RPMI8226 (cell line): ENCODE results near the gene SHD.
A peak's percentile ranks its signal among the peaks of the same experiment; 100 is the strongest.
"Not testable (repeated sequence)": the region's sequence is repeated elsewhere in the genome, so short reads cannot be mapped to it uniquely, and the experiment has no call there.

Source experiments
- DNase-seq: peaks from one replicate; pipeline ENCODE4 v3.0.0-alpha.2; 2015

SHD gene

DNA sequence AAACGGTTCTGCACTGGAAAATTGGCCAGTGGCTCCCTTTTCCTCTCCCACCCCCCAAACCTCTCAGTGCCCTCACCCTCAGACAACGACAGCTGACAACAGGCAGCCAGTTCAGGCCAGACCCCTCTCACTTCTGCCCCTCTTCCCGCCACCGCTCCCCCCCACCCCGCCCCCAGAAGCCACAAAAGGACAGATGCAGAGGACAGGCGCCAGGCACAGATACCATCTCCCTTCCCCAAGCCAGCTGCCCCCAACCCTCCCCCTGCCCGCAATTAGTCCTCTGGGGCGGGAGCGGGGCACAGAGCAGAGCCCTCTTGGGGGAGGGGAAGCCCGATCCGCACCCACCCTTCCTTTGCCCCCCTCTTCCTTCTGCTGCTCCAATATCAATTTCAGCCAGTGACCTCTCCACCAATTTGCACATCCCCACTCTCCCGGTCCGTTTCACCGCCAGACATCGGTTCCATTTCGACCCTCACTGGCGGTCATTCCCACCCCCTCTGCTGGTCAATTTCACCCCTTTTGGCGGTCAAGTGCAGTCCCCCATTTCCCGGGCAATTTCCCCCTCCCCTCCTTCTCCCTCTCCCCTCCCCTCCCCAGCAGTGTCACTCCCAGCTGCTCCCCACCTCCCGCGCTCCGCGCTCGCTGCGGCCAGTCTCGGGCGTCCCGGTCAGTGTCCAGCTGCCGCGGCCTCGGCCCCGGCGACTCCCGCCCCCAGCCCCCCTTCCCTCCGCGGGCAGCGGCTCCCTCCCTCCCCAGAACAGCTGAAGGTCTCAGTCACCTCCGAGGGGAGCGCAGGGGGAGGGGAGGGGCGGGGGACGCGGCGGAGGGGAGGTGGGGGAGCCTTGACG is at the start of gene SHD:
Gene SHD (plus strand): TSS at position 848 of the 848 bp plus-strand sequence. CDS start 798 bp downstream, outside the sequence.
- no peak for DNase-seq

DNA sequence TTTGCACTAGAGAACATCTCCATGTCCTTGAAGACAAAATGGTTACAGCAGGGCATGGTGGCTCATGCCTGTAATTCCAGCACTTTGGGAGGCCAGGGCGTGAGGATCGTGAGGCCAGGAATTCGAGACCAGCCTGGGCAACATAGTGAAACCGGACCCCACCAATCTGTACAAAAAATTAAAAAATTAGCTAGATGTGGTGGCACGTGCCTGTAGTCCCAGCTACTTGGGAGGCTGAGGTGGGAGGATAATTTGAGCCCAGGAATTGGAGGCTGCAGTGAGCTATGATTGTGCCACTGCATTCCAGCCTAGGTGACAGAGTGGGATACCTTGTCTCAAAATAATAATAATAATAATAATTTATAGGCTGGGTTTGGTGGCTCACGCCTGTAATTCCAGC is 48.8 kb upstream of the SHD start:
- DNase-seq: not testable (repeated sequence)

DNA sequence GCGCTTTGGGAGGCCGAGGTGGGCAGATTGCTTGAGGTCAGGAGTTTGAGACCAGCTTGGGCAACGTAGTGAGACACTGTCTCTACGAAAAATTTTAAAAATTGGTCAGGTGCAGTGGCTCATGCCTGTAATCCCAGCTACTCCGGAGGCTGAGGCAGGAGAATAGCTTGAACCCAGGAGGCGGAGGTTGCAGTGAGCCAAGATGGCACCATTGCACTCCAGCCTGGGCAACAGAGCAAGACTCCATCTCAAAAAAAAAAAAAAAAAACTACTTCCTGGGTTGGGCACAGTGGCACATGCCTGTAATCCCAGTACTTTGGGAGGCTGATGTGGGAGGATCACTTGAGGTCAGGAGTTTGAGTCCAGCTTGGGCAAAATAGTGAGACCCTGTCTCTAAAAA is 47.5 kb upstream of the SHD start:
- DNase-seq: not testable (repeated sequence)

- not testable (repeated sequence) for DNase-seq
Measured at GRCh38 chr19:4232139-4232538, 46.9 kb upstream of the SHD start.

DNA sequence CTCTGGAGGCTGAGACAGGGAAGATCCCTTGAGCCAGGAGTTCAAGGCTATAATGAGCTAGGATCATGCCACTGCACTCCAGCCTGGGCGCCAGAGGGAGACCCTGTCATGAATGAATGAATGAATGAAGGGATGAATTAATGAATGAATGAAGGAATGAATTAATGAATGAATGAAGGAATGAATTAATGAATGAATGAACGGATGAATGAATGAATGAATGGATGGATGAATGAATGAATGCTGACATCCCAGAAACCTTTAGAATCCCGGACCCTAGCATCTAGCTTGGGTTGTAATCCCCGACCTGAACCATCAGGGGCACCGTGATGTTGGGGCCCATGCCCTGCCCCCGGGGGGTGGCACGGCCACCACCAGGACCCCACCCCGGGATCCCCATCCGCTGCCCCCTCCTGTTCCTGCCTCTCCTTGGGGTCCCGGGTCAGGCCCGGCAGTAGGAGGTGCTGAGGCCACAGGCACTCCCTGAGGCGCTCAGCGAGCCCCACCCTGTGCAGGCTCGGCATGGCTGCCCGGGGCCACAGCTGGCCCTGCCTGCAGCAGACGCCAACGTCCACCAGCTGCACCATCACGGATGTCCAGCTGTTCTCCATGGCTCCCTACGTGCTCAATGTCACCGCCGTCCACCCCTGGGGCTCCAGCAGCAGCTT is 46.3 kb upstream of the SHD start:
- no peak for DNase-seq

- DNase-seq: peak; percentile 72
Measured at GRCh38 chr19:4233282-4233853, 45.7 kb upstream of the SHD start.

DNA sequence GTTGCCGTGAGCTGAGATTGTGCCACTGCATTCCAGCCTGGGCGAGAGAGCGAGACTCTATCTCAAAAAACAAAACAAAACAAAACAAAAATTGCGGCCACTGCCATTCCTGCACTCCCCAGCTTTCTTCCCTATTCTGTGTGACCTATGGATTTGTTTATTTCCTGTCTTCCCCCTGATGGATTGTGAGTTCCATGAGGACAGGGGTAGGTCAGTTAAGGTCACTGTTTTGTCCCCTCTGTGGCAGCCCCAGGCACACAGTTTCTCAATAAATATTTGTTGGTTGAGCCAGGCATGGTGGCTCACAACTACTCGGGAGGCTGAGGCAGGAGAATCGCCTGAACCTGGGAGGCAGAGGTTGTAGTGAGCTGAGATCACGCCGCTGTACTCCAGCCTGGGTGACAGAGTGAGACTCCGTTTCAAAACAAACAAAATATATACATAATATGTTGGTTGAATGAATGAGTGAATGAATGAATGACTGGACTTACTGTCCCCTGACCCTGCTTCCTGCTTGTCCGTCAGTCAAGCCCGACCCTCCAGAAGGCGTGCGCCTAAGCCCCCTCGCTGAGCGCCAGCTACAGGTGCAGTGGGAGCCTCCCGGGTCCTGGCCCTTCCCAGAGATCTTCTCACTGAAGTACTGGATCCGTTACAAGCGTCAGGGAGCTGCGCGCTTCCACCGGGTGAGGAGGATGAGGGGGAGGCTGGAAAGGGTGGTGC is 44.8 kb upstream of the SHD start:
- no peak for DNase-seq

DNA sequence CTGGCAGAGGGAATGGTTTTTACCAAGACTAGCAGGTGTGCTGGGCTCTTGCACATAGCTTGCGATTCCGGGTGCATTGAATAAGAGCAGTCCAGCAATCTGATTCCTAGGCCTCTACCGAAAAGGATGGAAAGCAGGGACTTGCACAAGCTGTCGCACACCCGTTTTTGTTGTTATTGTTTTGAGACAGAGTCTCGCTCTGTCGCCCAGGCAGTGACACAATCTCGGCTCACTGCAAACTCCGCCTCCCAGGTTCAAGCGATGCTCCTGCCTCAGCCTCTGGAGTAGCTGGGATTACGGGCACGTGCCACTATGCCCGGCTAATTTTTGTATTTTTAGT is 44.2 kb upstream of the SHD start:
- DNase-seq: no peak

DNA sequence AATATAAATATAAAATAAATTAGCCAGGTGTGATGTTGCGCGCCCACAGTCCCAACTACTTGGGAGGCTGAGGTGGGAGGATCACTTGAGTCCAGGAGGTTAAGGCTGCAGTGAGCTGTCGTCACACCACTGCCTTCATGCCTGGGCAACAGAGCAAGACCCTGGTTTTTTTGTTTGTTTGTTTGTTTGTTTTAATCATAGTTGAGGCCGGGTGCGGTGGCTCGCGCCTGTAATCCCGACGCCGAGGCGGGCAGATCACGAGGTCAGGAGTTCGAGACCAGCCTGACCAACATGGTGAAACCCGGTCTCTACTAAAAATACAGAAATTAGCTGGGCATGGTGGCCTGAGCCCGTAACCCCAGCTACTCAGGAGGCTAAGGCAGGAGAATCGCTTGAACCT is 41.6 kb upstream of the SHD start:
- not testable (repeated sequence) for DNase-seq

DNA sequence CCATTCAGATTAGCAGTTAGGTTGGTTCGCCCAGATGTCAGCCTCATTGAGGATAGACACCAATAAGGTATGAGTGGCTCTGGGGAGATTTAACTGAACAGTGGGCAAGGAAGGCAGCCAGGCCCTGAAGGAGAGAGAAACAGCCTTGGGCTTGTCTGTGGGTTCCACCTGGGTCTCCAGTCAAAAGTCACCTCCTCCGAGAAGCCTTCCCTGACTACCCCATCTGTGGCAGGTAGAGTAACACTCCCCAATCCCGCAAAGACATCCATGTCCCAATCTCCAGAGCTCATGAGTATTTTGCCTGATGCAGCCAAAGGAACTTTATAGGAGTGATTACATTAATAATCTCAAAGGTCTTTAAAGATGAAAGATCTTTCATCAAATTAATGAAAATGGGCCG is 40.2 kb upstream of the SHD start:
- DNase-seq: no peak

- DNase-seq: no peak
Measured at GRCh38 chr19:4241824-4242430, 37.1 kb upstream of the SHD start.

DNA sequence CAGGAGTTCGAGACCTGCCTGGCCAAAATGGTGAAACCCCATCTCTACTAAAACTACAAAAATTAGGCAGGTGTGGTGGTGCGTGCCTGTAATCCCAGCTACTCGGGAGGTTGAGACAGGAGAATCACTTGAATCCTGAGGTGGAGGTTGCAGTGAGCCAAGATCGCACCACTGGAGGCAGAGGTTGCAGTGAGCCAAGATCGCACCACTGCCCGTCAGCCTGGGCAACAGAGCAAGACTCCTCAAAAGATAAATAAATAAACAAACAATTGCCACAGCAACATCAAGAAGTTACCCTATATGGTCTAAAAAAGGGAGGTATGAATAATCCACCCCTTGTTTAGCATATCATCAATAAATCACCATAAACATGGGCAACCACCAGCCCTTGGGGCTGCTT is 33.1 kb upstream of the SHD start:
- DNase-seq: not testable (repeated sequence)

- peak; percentile 100 for DNase-seq
Measured at GRCh38 chr19:4246767-4247593, 32.1 kb upstream of the SHD start, which contains the start of gene YJU2. YJU2 (plus strand) TSS chr19:4247080; CDS start chr19:4247147, 67 bp downstream.

DNA sequence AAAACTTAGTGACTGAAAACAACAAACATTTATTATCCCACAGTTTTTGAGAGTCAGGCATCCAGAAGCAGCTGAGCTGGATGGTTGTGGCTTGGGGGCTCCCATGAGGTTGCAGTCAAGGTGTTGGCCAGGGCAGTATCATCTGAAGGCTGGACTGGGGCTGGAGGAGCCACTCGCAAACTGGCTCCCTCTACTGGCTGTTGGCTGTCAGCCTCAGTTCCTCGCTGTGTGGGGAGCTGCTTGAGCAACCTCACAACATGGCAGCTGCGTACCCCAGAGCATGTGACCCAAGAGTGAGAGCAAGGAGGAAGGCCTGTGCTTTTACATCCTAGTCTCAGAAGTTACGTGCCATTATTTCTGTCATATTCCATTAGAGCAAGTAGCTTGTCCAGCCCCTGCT is 22.5 kb upstream of the SHD start:
- DNase-seq: no peak

GRCh38 chr19:4257025-4257424 is 22.0 kb upstream of the SHD start:
- no peak for DNase-seq

GRCh38 chr19:4258181-4258580 is 20.9 kb upstream of the SHD start:
- no peak for DNase-seq

DNA sequence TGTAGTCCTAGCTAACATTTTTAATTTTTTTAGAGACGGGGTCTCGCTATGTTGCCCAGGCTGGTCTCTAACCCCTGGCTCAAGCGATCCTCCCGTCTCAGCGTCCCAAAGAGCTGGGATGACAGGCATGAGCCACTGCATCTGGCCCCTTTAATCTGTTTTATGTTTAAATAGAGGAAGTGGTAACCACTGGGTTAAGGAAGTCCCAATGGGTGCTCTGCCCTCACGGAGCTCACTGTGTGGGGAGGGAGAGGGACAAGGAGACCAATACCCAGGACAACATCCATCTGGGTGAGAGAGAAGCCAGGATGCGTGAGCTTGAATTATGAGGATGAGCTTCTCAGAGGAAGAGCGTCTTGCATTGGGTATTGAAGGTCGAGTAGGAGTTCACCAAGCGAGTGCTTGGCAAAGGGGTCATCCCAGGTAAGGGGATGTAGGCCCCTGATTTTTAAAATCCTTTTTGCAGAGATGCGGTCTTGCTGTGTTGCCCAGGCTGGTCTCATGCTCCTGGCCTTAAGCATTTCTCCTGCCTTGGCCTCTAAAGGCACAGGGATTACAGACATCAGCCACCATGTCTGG is 18.4 kb upstream of the SHD start:
- DNase-seq: no peak

DNA sequence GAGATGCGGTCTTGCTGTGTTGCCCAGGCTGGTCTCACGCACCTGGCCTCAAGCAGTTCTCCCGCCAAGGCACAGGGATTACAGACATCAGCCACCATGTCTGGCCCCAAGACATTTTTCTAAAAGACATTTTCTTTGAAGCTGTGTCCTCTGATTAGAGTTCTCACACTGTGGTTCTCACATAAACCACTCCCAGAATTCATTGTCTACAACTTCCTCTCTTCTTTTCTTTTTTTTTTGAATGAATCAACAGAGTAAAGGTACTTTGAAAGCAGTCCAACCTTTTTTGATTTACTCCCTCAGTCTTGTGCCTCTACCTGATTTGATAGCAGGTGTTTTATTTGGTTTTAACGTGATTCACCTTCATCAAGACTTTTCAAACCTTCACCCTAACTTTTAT is 14.3 kb upstream of the SHD start:
- no peak for DNase-seq

GRCh38 chr19:4266253-4267000 is 12.6 kb upstream of the SHD start:
- no peak for DNase-seq

DNA sequence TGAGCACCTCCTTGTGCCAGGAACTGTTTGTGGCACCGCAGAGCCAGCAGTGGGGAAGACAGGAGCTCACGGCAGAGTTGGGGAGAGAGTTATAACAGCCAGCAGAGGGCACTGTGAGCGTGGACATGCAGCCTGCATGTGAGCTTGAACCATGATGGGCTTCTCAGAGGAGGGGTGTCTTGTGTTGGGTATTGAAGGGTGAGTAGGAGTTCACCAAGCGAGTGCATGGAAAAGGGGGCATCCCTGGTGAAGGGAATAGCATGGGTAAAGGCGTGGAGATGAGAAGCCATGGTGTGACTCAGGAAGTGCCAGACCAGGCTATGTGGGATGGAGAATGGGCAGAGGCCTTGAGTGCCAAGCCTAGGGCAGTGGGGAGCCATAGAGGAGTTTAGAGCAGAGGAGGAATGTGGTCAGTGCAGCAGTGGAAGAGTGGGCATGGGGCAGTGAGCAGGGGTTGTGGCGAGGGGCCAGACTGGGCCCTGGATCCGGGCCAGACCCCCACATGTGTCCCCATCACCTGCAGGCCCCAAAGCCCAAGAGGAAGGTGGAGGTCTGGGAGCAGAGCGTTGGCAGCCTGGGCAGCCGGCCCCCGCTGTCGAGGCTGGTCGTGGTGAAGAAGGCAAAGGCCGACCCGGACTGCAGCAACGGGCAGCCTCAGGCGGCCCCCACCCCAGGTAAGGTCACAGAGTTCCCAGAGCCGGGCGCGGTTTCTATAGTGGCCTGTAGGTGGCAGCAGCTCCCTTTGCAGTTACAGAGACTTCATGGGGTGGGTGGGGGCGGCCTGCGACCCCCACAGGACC is 11.8 kb upstream of the SHD start:
- peak; percentile 72 for DNase-seq
